Astrocyte (in vitro differentiated cells and primary cell): Measurements from ENCODE around the gene PTPRN2.

Source experiments
- EZH2 ChIP-seq: IDR thresholded peaks from 2 replicates; pipeline ENCODE4 v1.6.1; 2012; ENCODE audit warnings: mild to moderate bottlenecking, low read length, inconsistent platforms; ENCODE audit not compliant: insufficient read depth
- TF ChIP-seq, protein P1 (sequence below): IDR thresholded peaks from 2 replicates; pipeline ENCODE4 v1.5.1; 2011; ENCODE audit warnings: low read depth, mild to moderate bottlenecking, inconsistent platforms, low read length, moderate library complexity; ENCODE audit not compliant: insufficient read depth

- TF ChIP-seq, protein P1, sequence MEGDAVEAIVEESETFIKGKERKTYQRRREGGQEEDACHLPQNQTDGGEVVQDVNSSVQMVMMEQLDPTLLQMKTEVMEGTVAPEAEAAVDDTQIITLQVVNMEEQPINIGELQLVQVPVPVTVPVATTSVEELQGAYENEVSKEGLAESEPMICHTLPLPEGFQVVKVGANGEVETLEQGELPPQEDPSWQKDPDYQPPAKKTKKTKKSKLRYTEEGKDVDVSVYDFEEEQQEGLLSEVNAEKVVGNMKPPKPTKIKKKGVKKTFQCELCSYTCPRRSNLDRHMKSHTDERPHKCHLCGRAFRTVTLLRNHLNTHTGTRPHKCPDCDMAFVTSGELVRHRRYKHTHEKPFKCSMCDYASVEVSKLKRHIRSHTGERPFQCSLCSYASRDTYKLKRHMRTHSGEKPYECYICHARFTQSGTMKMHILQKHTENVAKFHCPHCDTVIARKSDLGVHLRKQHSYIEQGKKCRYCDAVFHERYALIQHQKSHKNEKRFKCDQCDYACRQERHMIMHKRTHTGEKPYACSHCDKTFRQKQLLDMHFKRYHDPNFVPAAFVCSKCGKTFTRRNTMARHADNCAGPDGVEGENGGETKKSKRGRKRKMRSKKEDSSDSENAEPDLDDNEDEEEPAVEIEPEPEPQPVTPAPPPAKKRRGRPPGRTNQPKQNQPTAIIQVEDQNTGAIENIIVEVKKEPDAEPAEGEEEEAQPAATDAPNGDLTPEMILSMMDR = no peak
- no peak for TF ChIP-seq EZH2
Observed at GRCh38 chr7:158404031-158404761, 183.4 kb downstream of the PTPRN2 start.
